Stimulated activated CD8-positive, alpha-beta memory T cell treated with anti-CD3 and anti-CD28 coated beads, Interleukin-7, amount 100 ng/mL, for 24 hours (primary cell): ENCODE results near the gene ACAP3.
A peak's percentile ranks its signal among the peaks of the same experiment; 100 is the strongest.
"Not testable (repeated sequence)": the region's sequence is repeated elsewhere in the genome, so short reads cannot be mapped to it uniquely, and the experiment has no call there.

Experiments used
- DNase-seq: peaks from one replicate; pipeline ENCODE4 v3.0.0-alpha.2; 2020; ENCODE audit warnings: low read depth

ACAP3 gene

GRCh38 chr1:1262758-1263157 lies 45.0 kb downstream of the ACAP3 start:
- no peak for DNase-seq

GRCh38 chr1:1262071-1262470 lies 45.7 kb downstream of the ACAP3 start:
- no peak for DNase-seq

GRCh38 chr1:1260843-1261560 lies 46.7 kb downstream of the ACAP3 start:
- DNase-seq, result no peak

- no peak for DNase-seq
These were observed 47.7 kb downstream of the ACAP3 start for GRCh38 chr1:1259951-1260600.

GRCh38 chr1:1259540-1259939 lies 48.2 kb downstream of the ACAP3 start:
- no peak for DNase-seq

- DNase-seq, result no peak
These were observed 48.6 kb downstream of the ACAP3 start for GRCh38 chr1:1259119-1259488.

- DNase-seq, result no peak
These were observed 50.5 kb downstream of the ACAP3 start for GRCh38 chr1:1256956-1257871.

- DNase-seq, result no peak
These were observed 52.1 kb downstream of the ACAP3 start for GRCh38 chr1:1255611-1256010.

- no peak for DNase-seq
These were observed 52.7 kb downstream of the ACAP3 start for GRCh38 chr1:1255078-1255477.

- no peak for DNase-seq
These were observed 53.1 kb downstream of the ACAP3 start for GRCh38 chr1:1254667-1254998.

GRCh38 chr1:1253972-1254666 lies 53.6 kb downstream of the ACAP3 start:
- no peak for DNase-seq

- no peak for DNase-seq
These were observed 54.4 kb downstream of the ACAP3 start for GRCh38 chr1:1253314-1253713.

- DNase-seq, result peak; percentile 25
These were observed 56.9 kb downstream of the ACAP3 start for GRCh38 chr1:1250786-1251284.

GRCh38 chr1:1248009-1248913 lies 59.5 kb downstream of the ACAP3 start:
- not testable (repeated sequence) for DNase-seq

GRCh38 chr1:1247341-1247913 lies 60.3 kb downstream of the ACAP3 start:
- DNase-seq, result no peak

- DNase-seq, result no peak
These were observed 61.0 kb downstream of the ACAP3 start, which contains the start of gene C1QTNF12 for GRCh38 chr1:1246577-1247340. Gene C1QTNF12 (minus strand): TSS chr1:1246722. CDS start chr1:1246690, 32 bp downstream.

- no peak for DNase-seq
These were observed 61.7 kb downstream of the ACAP3 start for GRCh38 chr1:1245817-1246576.

GRCh38 chr1:1245178-1245816 lies 62.4 kb downstream of the ACAP3 start:
- no peak for DNase-seq
